GM04503 (cell line): ENCODE data around the gene CCT3.
A peak's percentile ranks its signal among the peaks of the same experiment; 100 is the strongest.
"Not testable (repeated sequence)": the region's sequence is repeated elsewhere in the genome, so short reads cannot be mapped to it uniquely, and the experiment has no call there.

Source experiments
- DNase-seq: peaks from one replicate; pipeline ENCODE4 v3.0.0-alpha.2; 2012; ENCODE audit warnings: low read depth

CCT3 gene

DNA sequence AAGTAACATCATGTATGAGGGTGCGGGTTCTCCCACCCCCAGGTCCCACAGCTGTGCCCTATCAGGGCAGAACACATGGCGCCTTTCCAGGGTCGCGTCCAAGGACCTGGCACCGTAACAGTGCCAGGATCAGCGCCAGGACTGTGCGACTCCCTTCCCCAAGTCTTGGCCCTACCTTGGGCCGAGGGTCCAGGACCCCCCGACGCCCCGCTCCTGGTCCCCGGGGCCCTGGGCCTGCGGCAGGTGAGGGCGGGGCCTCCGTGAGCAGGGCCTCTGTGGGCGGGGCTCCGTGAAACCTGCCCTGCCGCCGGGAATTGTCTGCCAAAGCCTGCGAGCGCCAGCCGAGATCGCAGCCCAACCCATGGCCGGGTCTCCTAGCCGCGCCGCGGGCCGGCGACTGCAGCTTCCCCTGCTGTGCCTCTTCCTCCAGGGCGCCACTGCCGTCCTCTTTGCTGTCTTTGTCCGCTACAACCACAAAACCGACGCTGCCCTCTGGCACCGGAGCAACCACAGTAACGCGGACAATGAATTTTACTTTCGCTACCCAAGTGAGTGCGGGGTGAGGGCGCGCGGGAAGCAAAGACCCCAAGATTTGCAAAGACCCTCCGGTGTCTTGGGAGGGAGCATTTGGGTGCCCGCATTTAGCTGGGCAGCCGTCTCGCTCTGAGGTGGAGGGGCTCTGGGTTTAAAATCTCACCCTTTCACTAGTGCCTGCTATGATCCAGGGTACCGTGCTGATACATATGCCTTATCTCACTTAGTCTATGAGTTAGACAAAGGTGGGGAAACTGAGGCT, 31.0 kb upstream of the CCT3 start, which contains the start of gene RHBG:
TSS of gene RHBG (plus strand) at position 323 of the 796 bp plus-strand sequence. CDS start at position 362, 39 bp downstream.
- no peak for DNase-seq

DNA sequence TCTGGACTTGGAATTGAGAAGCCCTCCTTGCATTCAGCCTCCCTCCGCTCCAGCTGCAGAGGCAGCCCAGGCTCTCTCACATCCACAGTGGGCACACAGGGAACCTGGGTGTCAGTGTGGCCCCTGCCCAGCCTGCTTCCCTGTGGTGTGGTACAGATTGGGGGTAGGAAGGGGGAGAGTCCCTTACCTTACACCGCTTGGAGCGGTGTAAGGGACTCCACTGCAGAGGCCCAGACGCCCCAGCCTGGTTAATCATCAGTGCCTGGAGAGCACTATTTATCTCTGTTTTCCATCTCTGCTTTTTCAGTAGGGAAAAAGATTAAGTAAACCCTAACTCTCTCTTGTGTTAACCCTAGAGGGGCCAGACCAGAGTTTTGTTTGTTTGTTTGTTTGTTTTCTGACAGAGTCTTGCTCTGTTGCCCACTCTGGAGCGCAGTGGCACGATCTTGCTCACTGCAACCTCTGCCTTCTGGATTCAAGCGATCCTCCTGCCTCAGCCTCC, 30.1 kb upstream of the CCT3 start:
- DNase-seq = no peak

DNA sequence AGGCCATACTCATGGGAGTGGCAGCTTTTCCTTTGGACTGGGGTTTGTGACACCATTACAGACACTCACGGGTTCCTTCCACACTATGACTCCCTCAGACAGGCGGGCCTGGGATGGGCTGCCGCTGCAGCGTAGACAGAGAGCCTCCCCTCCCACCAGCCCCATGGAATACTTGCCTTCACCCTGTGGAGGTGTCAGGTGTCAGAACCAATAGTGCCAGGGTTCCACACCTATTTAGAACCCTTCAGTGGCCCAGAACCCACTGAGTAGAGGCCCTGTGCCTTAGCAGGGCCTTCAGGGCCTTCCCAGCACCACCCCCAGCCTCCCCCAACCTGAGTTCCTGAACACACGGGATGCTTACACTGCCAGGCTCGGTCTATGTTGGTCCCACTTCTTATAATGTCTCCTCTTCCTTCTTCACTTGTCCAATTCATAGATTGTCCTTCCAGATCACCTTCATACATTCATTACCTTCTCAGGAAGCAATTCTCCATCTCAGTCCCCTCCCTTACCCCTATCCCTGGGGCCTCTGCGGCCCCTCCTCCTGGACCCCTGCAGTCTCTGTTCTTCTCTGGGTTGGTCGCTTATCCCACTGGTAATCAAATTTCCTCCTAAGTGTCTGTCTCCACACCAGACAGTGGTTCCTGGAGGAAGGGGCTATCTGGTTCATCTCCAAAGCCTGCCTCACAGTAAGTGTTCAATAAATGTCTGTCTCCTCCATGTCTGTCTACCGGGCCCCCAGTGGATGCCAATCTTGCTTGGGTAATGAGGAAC, 29.5 kb upstream of the CCT3 start:
- no peak for DNase-seq

DNA sequence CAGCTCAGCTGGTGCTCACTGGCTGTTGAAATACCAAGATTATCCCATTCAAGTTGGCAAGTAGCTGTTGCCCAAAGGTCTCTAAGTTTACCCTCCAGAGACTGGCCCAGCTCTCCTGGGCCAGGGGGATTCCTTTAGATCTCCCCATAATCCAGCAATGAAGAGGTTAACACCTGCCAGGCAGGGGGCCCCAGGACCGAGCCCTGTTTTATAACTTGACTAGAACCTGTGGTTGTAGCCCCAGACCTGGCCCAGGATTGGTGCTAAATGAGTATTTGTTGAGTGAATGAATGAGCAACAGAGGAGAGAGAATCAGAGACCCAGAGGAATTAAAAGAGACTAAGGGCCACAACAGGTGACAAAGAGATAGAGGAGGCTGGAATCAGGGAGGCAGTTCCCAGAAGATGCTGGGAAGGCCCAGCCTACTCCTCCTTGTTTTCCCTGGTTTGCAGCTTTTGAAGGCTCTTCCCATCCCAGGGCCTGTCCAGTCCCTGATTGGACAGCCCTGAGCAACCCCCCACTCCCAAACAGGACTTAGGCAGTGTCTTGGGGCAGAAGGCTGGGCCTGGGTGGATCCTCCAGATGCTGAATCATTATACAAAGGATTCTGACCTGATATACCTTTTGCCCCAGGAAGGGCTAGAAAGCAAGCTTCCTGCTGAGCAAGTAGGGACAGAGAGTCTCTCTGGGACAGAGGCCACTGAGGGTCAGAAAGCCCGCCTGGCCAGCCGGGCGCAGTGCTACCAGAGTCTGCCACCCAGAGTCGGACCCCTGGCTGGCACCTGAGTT, 28.5 kb upstream of the CCT3 start:
- no peak for DNase-seq

DNA sequence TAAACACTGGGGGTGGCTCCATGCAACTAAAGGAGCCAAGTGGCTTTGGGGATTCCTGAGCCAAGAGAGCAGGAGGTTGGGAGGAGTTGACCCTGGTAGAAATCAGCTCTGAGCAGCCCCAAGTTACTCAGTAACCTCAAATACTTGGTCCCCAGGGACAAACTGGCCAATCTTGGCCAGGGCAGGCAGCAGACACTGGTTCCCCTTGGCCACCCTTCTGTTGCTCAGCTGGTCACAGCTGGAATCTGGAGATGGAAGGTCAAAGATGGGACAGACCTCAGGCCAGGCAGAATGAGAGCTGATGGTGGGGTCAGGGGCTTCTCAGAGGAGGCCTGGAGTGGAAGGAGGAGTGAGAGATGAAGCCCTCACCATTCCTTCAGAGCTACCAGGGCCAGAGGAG, 27.7 kb upstream of the CCT3 start:
- DNase-seq = no peak

DNA sequence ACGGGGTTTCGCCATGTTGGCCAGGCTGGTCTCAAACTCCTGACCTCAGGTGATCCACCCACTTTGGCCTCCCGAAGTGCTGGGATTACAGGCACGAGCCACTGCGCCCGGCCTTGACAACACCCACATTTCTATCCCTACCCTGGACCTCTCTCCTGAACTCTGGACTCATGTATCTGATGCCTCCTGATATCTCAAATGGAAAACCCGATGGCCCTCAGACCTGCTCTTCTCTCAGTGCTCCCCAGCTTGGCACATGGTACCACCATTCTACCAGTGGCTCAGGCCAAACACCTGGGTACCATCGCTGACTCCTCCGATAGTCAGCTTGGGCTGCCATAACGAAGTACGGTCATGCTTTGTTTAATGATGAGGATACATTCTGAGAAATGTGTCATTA, 22.4 kb upstream of the CCT3 start:
- DNase-seq = no peak

DNA sequence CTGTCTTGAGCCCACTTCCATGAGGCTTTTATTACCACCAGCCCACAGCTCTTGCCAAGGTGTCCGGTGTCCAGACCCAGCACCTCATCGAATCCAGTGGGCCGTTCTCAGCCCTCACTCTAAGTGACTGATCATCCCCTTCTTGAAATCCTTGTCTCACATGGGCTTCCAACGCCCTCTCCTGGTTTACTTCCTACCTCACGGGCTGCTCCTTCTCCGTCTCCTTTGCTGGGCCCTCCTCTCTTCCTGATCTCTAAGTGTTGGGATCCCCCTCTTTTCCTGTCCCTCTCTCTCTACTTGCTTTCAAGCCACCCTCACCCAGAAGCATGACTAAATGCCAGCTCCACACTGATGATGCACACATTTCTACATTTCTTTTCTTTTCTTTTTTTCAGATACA, 21.9 kb upstream of the CCT3 start:
- no peak for DNase-seq

DNA sequence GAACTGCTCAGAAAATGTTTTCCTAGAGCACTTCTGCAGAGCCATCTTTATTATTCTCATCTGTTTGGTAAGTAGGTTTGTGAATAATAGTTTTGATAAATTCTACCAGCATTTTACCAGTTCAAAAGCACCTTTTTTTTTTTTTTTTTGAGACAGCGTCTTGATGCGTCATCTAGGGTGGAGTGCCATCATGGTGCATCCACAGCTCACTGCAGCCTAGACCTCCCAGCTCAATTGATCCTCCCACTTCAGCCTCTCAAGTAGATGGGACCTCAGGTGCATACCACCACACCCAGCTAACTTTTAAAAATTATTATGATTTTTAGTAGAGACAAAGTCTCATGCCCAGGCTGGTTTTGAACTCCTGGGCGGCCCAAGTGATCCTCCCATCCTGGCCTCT, 21.2 kb upstream of the CCT3 start:
- DNase-seq = no peak

DNA sequence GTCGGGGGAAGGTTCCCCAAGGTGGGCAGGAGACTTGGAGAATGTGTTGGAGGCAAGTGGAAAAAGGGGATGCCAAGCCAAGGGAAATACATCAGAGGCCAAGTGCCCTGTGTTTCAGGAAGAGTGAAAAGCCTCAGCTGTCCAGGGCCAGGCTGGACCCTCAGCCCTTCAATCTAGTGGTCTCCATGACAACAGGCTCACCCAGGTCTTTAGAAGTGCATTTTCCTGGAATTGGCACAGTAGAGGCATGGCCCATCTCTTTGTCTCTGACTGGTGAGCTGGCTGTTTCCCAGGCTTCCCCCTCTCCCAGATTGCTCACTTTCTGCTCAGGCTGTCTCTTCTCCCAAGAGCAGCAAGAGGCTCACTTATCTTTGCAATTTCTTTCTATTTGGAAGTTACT, 20.5 kb upstream of the CCT3 start:
- no peak for DNase-seq

DNA sequence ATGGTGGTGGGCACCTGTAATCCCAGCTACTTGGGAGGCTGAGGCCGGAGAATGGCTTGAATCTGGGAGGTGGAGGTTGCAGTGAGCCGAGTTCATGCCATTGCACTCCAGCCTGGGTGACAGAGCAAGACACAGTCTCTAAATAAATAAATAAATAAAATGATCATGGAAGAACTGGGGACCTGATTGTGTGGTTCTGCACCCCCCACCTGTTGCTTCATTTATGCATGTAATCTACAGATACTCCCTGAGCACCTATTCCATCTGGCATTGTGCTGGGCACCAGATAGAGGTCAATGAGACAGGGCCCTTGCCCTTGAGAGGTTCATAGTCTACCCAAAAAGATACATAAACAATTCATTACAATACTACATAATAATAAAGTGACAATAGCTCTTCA, 19.9 kb upstream of the CCT3 start:
- DNase-seq = no peak

DNA sequence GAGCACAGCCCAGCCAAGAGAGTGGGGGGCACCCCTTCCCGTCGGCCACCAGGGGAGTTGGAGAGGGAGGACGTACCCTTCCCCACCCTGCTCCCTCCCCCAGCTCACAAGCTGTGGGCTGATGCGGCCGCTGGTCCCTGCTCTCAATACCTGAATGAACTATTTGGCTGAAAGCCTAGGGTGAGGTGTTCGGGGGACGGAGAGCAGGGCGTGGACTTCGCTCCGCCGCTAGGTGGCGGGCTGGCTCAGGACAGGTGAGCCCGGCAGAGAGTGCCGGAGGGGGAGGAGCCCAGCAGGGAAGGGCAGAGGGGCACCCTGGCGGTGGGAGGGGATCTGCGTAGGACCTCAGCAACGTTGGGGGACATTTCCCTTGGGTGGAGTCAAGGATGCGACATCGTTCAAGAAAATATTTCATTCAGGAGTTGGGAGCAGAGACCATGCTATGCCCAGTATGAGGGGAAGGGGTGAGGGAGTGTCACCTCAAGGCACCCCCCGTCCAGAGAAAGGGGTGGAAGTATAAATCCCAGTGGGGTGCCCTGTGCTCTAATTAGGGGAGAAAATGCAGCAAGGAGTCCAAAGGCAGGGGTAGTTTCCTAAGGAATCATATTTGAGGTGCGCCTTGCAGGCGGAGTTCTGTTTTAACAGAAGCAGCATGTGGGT, 18.9 kb upstream of the CCT3 start:
- DNase-seq = no peak

DNA sequence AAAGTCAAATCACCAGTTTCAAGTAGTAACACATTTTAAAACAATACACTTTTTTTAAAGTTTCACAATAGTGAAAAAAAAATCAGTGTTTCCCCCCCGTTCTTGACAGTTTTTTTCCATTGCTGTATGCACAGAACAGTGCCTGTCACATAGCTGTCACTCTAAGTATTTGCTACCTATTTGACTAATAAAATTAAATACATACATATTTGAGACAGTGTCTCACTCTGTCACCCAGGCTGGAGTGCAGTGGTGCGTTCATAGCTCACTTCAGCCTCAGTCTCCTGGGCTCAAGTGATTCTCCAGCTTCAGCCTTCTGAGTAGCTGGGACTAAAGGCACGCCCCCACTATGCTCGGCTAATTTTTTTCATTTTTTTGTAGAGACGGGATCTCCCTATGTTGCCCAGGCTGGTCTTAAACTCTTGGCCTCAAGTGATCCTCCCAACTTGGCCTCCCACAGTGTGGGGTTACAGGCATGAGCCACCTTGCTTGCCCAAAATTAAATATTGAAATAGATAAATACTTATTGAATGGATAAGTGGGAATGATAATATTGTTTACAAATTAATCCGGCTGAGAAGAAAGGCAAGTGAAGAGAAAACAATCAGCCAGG, 18.3 kb upstream of the CCT3 start:
- no peak for DNase-seq

DNA sequence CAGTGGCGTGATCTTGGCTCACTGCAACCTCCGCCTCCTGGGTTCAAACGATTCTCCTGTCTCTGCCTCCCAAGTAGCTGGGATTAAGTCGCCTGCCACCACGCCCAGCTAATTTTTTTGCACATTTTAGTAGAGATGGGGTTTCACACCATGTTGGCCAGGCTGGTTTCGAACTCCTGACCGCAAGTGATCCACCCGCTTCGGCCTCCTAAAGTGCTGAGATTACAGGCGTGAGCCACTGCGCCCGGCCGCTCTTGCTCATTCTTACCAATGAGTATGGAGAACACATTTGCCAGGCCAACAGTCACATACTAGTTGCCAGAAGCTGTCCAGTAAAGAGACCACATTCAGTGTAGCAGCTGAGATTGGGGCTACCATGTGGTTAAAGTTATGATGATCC, 14.4 kb upstream of the CCT3 start:
- not testable (repeated sequence) for DNase-seq

DNA sequence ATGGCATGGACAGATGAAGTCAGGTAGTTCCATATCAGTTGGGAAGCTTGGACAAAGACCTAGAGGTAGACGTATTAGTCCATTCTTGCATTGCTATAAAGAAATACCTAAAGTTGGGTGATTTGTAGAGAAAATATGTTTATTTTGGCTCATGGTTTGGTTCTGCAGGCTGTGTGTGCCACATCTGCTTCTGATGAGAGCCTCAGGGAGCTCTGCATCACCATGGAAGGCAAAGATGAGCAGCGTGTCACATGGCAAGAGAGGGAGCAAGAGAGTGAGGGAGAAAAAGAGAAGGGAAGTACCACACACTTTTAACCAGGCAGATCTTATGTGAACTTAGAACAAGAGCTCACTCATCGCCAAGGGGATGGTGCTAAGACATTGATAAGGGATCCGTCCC, 9.2 kb upstream of the CCT3 start:
- peak; percentile 55 for DNase-seq

DNA sequence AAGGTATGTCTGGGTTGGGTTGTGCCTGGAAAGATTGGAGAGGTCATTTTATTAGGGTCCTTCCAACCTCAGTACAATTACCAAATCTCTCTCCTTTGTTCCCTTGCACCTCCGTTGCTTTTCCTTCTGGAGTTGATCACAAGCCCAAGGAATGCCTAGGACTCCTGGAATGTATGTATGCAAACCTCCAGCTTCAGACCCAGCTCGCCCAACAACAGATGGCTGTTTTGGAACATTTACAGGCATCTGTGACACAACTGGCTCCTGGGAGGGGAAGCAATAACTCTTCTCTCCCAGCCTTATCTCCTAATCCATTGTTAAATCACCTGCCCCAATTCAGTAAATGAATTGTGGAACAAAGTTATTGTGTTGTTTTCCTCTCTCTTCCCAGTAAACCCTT, 8.5 kb upstream of the CCT3 start:
- peak; percentile 57 for DNase-seq

DNA sequence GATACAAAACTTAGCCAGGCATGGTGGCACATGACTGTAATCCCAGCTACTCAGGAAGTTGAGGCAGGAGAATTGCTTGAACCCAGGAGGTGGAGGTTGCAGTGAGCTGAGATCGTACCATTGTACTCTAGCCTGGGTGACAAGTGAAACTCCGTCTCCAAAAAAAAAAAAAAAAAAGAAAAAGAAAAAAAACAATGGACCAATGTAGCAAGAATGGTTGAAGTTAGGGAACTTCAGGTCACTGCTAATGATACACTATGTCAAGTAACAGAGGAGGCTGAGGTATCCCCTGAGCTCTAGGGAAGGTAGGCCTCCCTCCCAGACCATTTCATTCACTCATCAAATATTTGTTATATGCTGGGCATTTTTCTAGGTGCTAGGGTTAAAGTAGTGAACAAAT, 7.9 kb upstream of the CCT3 start:
- not testable (repeated sequence) for DNase-seq

DNA sequence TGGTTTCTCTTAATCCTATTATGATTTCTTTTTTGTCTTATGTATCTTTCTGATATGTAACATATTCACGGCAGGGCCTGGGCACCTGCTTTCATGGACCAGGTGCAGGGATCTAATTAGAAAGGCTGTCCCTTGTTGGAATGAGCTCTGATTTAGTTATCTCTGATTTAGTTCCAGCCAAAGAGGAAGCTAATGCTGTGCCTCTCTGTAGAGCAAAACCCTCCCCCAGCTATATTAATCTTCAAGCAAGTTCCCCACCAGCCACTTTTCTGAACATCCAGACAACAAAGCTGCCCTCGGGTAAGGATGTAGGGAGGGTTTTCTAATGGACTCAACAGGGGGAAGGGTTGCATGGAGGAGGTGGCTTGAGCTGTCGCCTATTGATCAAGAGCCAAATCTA, 6.3 kb upstream of the CCT3 start:
- no peak for DNase-seq

DNA sequence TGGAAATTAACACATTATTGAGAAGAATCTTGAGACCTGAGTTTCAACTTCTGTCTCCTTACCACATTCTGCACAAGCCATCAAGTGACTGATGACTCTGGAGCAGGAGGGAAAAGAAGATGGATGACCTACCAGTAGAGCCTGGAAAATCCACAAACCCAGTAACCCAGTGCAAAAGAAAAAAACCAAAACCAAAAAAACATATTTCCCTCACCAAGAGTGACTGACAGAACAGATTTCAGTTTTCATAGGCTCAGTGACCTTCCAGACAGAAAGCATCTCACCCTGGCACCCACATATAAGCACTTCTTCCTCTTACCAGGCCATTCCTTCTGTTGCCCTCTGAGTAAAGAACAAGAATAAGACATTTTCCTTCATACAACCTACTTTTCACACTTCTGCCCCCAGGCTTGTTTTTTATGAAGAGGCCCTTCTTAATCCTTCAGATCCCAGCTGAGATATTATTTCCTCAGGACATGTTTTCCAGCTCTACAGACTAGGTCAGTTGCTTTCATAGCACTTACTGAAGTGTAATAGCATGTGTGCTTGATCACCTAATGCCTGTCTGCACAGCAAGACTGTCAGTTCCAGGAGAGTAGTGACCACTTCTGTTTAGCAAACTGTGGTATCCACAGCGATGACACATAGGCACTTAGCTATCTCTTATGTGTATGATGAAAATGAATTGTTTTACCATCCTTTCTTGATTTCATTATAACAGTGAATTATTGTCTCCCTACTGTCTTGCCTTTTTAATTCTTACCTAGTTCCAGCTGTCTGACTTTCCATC, 4.3 kb upstream of the CCT3 start:
- no peak for DNase-seq

DNA sequence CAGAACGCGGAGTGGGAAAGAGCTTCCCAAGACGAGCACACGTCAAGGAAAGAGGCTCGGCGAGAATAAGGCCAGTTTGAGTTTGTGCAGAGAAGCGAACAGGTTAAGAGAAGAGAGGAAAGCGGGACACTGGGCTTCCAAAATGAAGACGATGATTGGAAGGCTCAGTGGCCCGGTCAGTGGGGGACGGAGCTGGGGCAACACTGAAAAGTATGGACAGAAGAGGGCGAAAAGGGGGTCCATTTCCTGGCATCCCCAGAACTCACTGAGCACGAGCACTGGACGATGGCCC, 258 bp downstream of the CCT3 start:
- DNase-seq = no peak

DNA sequence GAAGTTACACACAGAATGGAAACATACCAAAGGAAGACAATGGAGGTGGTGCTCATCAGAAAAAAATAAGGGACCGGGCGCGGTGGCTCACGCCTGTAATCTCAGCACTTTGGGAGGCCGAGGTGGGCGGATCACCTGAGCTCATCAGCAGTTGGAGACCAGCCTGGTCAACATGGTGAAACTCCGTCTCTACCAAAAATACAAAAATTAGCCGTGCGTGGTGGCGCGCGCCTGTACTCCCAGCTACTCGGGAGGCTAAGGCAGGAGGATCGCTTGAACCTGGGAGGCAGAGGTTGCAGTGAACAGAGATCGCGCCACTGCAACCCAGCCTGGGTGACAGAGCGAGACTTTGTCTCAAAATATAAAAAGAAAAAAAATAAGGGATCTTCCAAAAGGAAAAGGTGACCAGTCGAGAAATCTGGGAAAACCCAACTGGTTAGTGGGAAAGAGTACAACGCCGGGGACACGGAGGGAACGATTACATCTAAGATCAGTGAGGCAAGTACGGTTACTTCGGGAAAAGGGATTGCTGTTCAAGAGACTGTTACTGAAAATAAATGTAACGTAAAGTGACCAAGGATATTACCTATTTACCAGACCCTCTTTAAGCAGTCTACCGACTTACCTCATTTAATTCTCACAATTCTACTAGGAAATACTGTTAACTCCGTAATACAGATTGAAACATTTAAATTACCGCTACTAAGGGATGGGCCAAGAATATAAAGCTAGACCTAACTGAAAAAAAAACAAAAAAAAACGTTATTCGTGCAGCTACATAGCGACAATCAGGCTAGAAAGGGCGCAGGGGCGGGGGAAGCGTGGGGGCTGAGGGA, 822 bp downstream of the CCT3 start:
- DNase-seq = no peak
